Pancreas (tissue), 10 donors: ENCODE results near the gene MESD. TPM values are rescaled to one million over a fixed set of nuclear protein-coding genes. Genes with fewer than 3 reads are reported as not detected.
A peak's percentile ranks its signal among the peaks of the same experiment; 100 is the strongest.

Experiments
- ATAC-seq, 4 donors: fragments of 200-7000 bp; cut with Tn5 transposase; one replicate each; pipeline versions ENCODE4 v1.8.0 to v1.9.1; 2020; ENCODE audit warnings: mild to moderate bottlenecking in 4 of 4, moderate library complexity in 4 of 4
- DNase-seq, 6 donors: peaks; one replicate each; pipeline ENCODE4 v3.0.0-alpha.2; 2020
- FAIRE-seq: peaks from 2 replicates; lab custom pipeline; 2012; peaks lifted over from hg19 to GRCh38; lab: Jason Lieb, UNC
- H3K27ac ChIP-seq, 4 donors: fragments of 200-600 bp; sonication (generic); 1 replicate in 3 of 4; 2 replicates in 1 of 4; pipeline versions ENCODE4 v1.5.0 to v1.8.0; 2020
- H3K27me3 ChIP-seq, 4 donors: fragments of 200-600 bp; one replicate each; pipeline ENCODE4 v1.8.0; 2021
- H3K36me3 ChIP-seq, 3 donors: fragments of 200-600 bp; sonication (generic) in 1 of 3; one replicate each; pipeline versions ENCODE4 v1.5.0 to v1.8.0; 2020 to 2021
- H3K4me1 ChIP-seq, 3 donors: fragments of 200-600 bp; one replicate each; pipeline ENCODE4 v1.8.0; 2021
- H3K4me3 ChIP-seq, 4 donors: fragments of 200-600 bp; sonication (generic) in 2 of 4; one replicate each; pipeline versions ENCODE4 v1.5.0 to v1.8.0; 2020 to 2021
- H3K9me3 ChIP-seq, 4 donors: fragments of 200-600 bp; one replicate each; pipeline ENCODE4 v1.8.0; 2021
- CTCF ChIP-seq, 4 donors: fragments of 200-600 bp; sonication (generic) in 3 of 4; IDR thresholded peaks; one replicate each; pipeline versions ENCODE4 v1.5.0 to v1.8.0; 2021; ENCODE audit warnings: antibody characterized with exemption in 4 of 4
- WGBS, 2 donors: extraction: QIAGEN DNeasy Blood & Tissue Kit; methylation state at CpG; one replicate each; pipeline ENCODE4 v1.1.7; 2013; 5-methylcytosine and 5-hydroxymethylcytosine counted together
- intact Hi-C, 3 donors: fragments of 100-400 bp; cut with DNase I; formaldehyde crosslinking; loops; one replicate each; pipeline versions ENCODE4 v1.11.1 to v1.14.2; 2022
- polyA plus RNA-seq, 2 donors: library from polyadenylated mRNA; stranded (reverse); fragments of 200-250 nt; gene quantifications; one replicate each; pipeline ENCODE4 v1.2.3, GENCODE V29; 2013
- total RNA-seq, 6 donors: library from RNA; stranded (reverse); fragmentation: NEBNext Ultra II Directional in 4 of 6; extraction: Animal tissue kit (Norgen Biotek cat#: 25700) in 4 of 6; gene quantifications; one replicate each; pipeline versions ENCODE4 v1.2.1 to v1.2.4, GENCODE V29; 2021 to 2023
- donor health status: healthy with polysubstance abuse.
- donor health status: DM: no; HTN: no; CAD: no; lungs with moderate emphysema.
- donor health status: DM: no; HTN: no; CAD: no.
- donor health status: control.
- donor health status: control.
- donor health status: Bipolar disorder and iron deficiency.
- donor health status: DM: yes; HTN: yes; CAD: no.
- donor health status: DM: no; HTN: no; CAD: no.
- donor health status: DM: no; HTN: no; CAD: no.
- donor health status: DM: yes; HTN: yes; CAD: no.

Gene MESD
- total and polyA plus RNA-seq, 8 donors = 10.5 to 18.5 (median 13.1) TPM

GRCh38 chr15:80925597-80926059 is 64.0 kb downstream of the MESD start:
- no peaks in the 10 kb centered on the region for H3K4me1 ChIP-seq
- intact Hi-C loops = no loop called here
- peak in 1 of 6 donors; percentile 24 for DNase-seq
- no peak overlapping the region for H3K27ac ChIP-seq
- no peak for ATAC-seq
- H3K36me3 ChIP-seq = no peaks in the 10 kb centered on the region
- H3K9me3 ChIP-seq = no peaks in the 10 kb centered on the region
- no peak overlapping the region for H3K4me3 ChIP-seq
- no peak for TF ChIP-seq CTCF (IDR thresholded peaks at IDR 0.05)
- 87 to 88% methylated on average over 14 to 17 of the region's 17 CpGs for WGBS, 2 donors
- FAIRE-seq = no peak
- H3K27me3 ChIP-seq = no peaks in the 10 kb centered on the region

GRCh38 chr15:80924278-80924677 is 65.3 kb downstream of the MESD start:
- no peak for TF ChIP-seq CTCF (IDR thresholded peaks at IDR 0.05)
- WGBS, 2 donors = 91 to 95% methylated on average over 4 of the region's 4 CpGs
- intact Hi-C loops = no loop called here
- FAIRE-seq = no peak
- Histone ChIP-seq H3K27me3 (no peaks in the 10 kb centered on the region), H3K36me3 (no peaks in the 10 kb centered on the region), H3K4me1 (no peaks in the 10 kb centered on the region), H3K4me3 (no peak overlapping the region), H3K9me3 (no peaks in the 10 kb centered on the region), H3K27ac (no peak overlapping the region)
- DNase-seq = no peak
- ATAC-seq = no peak

- intact Hi-C loops = no loop called here
- ATAC-seq = no peak
- no peaks in the 10 kb centered on the region for H3K4me1 ChIP-seq
- no peaks in the 10 kb centered on the region for H3K36me3 ChIP-seq
- no peak overlapping the region for H3K4me3 ChIP-seq
- no peak for TF ChIP-seq CTCF (IDR thresholded peaks at IDR 0.05)
- no peak overlapping the region for H3K27ac ChIP-seq
- no peak for FAIRE-seq
- DNase-seq = no peak
- H3K9me3 ChIP-seq = no peaks in the 10 kb centered on the region
- no peaks in the 10 kb centered on the region for H3K27me3 ChIP-seq
- 92 to 93% methylated on average over 6 of the region's 6 CpGs for WGBS, 2 donors
Observed at GRCh38 chr15:80923668-80924067, 66.0 kb downstream of the MESD start.

GRCh38 chr15:80921736-80922410 is 67.7 kb downstream of the MESD start:
- ATAC-seq (no peak), FAIRE-seq (no peak), DNase-seq (no peak)
- no peaks in the 10 kb centered on the region for H3K36me3 ChIP-seq
- no peaks in the 10 kb centered on the region for H3K9me3 ChIP-seq
- H3K27me3 ChIP-seq = no peaks in the 10 kb centered on the region
- H3K27ac ChIP-seq = no peak overlapping the region
- no peak for TF ChIP-seq CTCF (IDR thresholded peaks at IDR 0.05)
- H3K4me1 ChIP-seq = no peaks in the 10 kb centered on the region
- 95 to 96% methylated on average over 20 of the region's 20 CpGs for WGBS, 2 donors
- intact Hi-C loops = no loop called here
- H3K4me3 ChIP-seq = no peak overlapping the region

GRCh38 chr15:80920271-80920699 is 69.3 kb downstream of the MESD start:
- no peak for ATAC-seq
- Histone ChIP-seq H3K27ac (no peak overlapping the region), H3K36me3 (no peaks in the 10 kb centered on the region), H3K4me1 (no peaks in the 10 kb centered on the region), H3K27me3 (no peaks in the 10 kb centered on the region), H3K9me3 (no peaks in the 10 kb centered on the region), H3K4me3 (no peak overlapping the region)
- no peak for TF ChIP-seq CTCF (IDR thresholded peaks at IDR 0.05)
- no peak for FAIRE-seq
- 79 to 83% methylated on average over 5 of the region's 5 CpGs for WGBS, 2 donors
- intact Hi-C loops = no loop called here
- DNase-seq = no peak
